ENCODE measurements around the gene SLC6A19. TPM values are rescaled to one million over a fixed set of nuclear protein-coding genes. Genes with fewer than 3 reads are reported as not detected.

Gene SLC6A19
- total and polyA plus RNA-seq, 2 experiments from 2014 or later, result 0.09 to 0.32 TPM

DNA sequence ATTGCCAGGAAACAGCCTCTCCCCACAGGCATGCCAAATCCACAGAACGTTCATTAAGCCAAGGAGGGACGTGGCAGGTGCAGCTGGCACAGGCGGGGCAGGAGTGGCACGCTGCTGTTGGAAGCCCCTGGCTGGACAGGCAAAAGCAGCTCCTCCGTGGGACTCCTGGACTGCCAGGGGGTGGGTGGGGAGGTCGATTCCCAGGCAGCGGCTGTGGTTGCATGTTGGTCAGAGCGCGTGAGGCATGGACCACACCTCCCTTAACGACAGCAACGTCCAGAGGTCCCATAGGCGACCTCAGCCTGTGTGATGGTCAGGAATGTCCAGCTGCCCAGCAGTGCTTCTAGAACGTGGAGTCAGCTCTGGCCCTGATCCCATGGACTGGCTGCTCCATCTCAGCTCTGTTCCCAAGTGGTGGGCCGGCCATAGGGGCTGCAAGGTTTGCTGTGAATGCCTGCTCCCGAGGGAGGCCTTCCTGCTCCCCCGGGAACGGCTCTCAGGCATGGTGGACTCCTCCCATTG, 6.9 kb downstream of the SLC6A19 start:
- Histone ChIP-seq H3K4me1 (ENCODE audit: low read depth) (peaks cover 13% of the 10 kb centered on the region), H3K36me3 (no peaks in the 10 kb centered on the region), H3K4me3 (no peak overlapping the region), H3K27me3 (no peaks in the 10 kb centered on the region), H3K9me3 (ENCODE audit: low read depth) (no peaks in the 10 kb centered on the region), H3K27ac (no peak overlapping the region)
- TF ChIP-seq, protein P1, sequence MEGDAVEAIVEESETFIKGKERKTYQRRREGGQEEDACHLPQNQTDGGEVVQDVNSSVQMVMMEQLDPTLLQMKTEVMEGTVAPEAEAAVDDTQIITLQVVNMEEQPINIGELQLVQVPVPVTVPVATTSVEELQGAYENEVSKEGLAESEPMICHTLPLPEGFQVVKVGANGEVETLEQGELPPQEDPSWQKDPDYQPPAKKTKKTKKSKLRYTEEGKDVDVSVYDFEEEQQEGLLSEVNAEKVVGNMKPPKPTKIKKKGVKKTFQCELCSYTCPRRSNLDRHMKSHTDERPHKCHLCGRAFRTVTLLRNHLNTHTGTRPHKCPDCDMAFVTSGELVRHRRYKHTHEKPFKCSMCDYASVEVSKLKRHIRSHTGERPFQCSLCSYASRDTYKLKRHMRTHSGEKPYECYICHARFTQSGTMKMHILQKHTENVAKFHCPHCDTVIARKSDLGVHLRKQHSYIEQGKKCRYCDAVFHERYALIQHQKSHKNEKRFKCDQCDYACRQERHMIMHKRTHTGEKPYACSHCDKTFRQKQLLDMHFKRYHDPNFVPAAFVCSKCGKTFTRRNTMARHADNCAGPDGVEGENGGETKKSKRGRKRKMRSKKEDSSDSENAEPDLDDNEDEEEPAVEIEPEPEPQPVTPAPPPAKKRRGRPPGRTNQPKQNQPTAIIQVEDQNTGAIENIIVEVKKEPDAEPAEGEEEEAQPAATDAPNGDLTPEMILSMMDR (IDR thresholded peaks at IDR 0.05; ENCODE audit: low read depth, low read length), result no peak
- DNase-seq (ENCODE audit: low read depth in 1 of 2, low spot score in 1 of 2), result no peak

GRCh38 chr5:1208743-1209488, 7.5 kb downstream of the SLC6A19 start:
- H3K4me1 ChIP-seq (ENCODE audit: low read depth), result peaks cover 13% of the 10 kb centered on the region
- H3K27ac ChIP-seq, result no peak overlapping the region
- H3K9me3 ChIP-seq (ENCODE audit: low read depth), result no peaks in the 10 kb centered on the region
- TF ChIP-seq, protein P1 (IDR thresholded peaks at IDR 0.05; ENCODE audit: low read depth, low read length), result peak; percentile 51
- peak; percentile 26 to 52 for DNase-seq (ENCODE audit: low read depth in 1 of 2, low spot score in 1 of 2)
- no peaks in the 10 kb centered on the region for H3K27me3 ChIP-seq
- no peak overlapping the region for H3K4me3 ChIP-seq
- H3K36me3 ChIP-seq, result no peaks in the 10 kb centered on the region

DNA sequence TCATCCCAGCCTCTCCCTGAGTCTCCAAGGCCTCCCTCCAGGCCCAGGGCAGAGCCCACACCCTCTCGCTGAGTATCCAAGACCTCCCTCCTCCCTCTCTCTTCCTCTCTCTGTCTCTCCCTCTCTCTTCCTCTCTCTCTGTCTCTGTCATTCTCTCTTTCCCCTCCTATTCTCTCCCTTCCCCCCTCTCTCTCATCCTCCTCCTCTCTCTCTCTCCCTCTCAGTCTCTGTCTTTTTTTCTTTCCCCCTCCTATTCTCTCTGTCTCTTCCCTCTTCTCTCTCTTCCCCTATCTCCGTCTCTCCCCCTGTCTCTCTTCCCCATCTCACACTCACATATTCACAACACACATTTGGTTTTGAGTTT, 8.1 kb downstream of the SLC6A19 start:
- DNase-seq (ENCODE audit: low read depth in 1 of 2, low spot score in 1 of 2), result no peak
- no peak overlapping the region for H3K4me3 ChIP-seq
- TF ChIP-seq, protein P1 (IDR thresholded peaks at IDR 0.05; ENCODE audit: low read depth, low read length), result no peak
- no peaks in the 10 kb centered on the region for H3K9me3 ChIP-seq (ENCODE audit: low read depth)
- H3K36me3 ChIP-seq, result no peaks in the 10 kb centered on the region
- H3K4me1 ChIP-seq (ENCODE audit: low read depth), result peaks cover 10% of the 10 kb centered on the region
- no peak overlapping the region for H3K27ac ChIP-seq
- no peaks in the 10 kb centered on the region for H3K27me3 ChIP-seq

GRCh38 chr5:1209896-1210776, 8.7 kb downstream of the SLC6A19 start:
- DNase-seq (ENCODE audit: low read depth in 1 of 2, low spot score in 1 of 2), result no peak
- no peaks in the 10 kb centered on the region for H3K27me3 ChIP-seq
- H3K36me3 ChIP-seq, result no peaks in the 10 kb centered on the region
- TF ChIP-seq, protein P1 (IDR thresholded peaks at IDR 0.05; ENCODE audit: low read depth, low read length), result no peak
- H3K9me3 ChIP-seq (ENCODE audit: low read depth), result no peaks in the 10 kb centered on the region
- no peak overlapping the region for H3K4me3 ChIP-seq
- H3K4me1 ChIP-seq (ENCODE audit: low read depth), result peaks cover 4% of the 10 kb centered on the region
- H3K27ac ChIP-seq, result no peak overlapping the region

- H3K27me3 ChIP-seq, result no peaks in the 10 kb centered on the region
- no peak for DNase-seq (ENCODE audit: low read depth in 1 of 2, low spot score in 1 of 2)
Measured at GRCh38 chr5:1210832-1211251, 9.4 kb downstream of the SLC6A19 start.

More at GRCh38 chr5:1210832-1211251, 9.4 kb downstream of the SLC6A19 start:
- Histone ChIP-seq H3K27ac (no peak overlapping the region), H3K4me3 (no peak overlapping the region), H3K36me3 (no peaks in the 10 kb centered on the region), H3K9me3 (ENCODE audit: low read depth) (no peaks in the 10 kb centered on the region), H3K4me1 (ENCODE audit: low read depth) (peaks cover 4% of the 10 kb centered on the region)
- TF ChIP-seq, protein P1 (IDR thresholded peaks at IDR 0.05; ENCODE audit: low read depth, low read length), result no peak

Measured in cardiac muscle cell (in vitro differentiated cells and primary cell).